Thoracic aorta (tissue), 2 donors: ENCODE measurements around the gene CES2. TPM values are rescaled to one million over a fixed set of nuclear protein-coding genes. Genes with fewer than 3 reads are reported as not detected.
A peak's percentile ranks its signal among the peaks of the same experiment; 100 is the strongest.

Experiments
- ATAC-seq: fragments of 150-250 bp; one replicate; pipeline ENCODE4 v1.8.0; 2017; ENCODE audit warnings: low read depth; ENCODE audit not compliant: insufficient number of reproducible peaks, low FRiP score
- DNase-seq: peaks from one replicate; pipeline ENCODE4 v3.0.0-alpha.2; 2020; ENCODE audit warnings: low spot score
- H3K27ac ChIP-seq, 2 donors: fragments of 200-600 bp; sonication (generic); 1 replicate in 1 of 2; 2 replicates in 1 of 2; pipeline ENCODE4 v1.5.1; 2016; ENCODE audit warnings: mild to moderate bottlenecking in 2 of 2, moderate library complexity in 2 of 2
- H3K27me3 ChIP-seq: fragments of 200-600 bp; sonication (generic); replicated peaks from 2 replicates; pipeline ENCODE4 v1.6.0; 2016; ENCODE audit warnings: mild to moderate bottlenecking; ENCODE audit not compliant: insufficient read depth
- H3K36me3 ChIP-seq: fragments of 200-600 bp; sonication (generic); one replicate; pipeline ENCODE4 v1.5.1; 2016
- H3K4me1 ChIP-seq, 2 donors: fragments of 200-600 bp; sonication (generic); 1 replicate in 1 of 2; 2 replicates in 1 of 2; pipeline versions ENCODE4 v1.5.1 to v1.6.0; 2016; ENCODE audit warnings: low read depth in 2 of 2, mild to moderate bottlenecking in 1 of 2; ENCODE audit not compliant: control insufficient read depth in 1 of 2
- H3K4me3 ChIP-seq: fragments of 200-600 bp; sonication (generic); 2 replicates; pipeline ENCODE4 v1.5.1; 2016; ENCODE audit warnings: mild to moderate bottlenecking
- H3K9me3 ChIP-seq: fragments of 200-600 bp; sonication (generic); 2 replicates; pipeline ENCODE4 v1.5.1; 2016
- CTCF ChIP-seq: fragments of 200-600 bp; sonication (generic); IDR thresholded peaks from one replicate; pipeline ENCODE4 v1.5.1; 2019; ENCODE audit warnings: antibody characterized with exemption
- total RNA-seq, 2 donors: library from RNA; depleted of rRNA; stranded (reverse); fragments of >200 nt; gene quantifications; one replicate each; pipeline versions ENCODE4 v1.1.0 to v1.2.3, GENCODE V29; 2016

The CES2 gene
- total RNA-seq, 2 donors from 2014 or later: 29.8 to 92.7 TPM

GRCh38 chr16:66958857-66959703, 23.8 kb downstream of the CES2 start:
- Histone ChIP-seq H3K27ac (no peak overlapping the region), H3K9me3 (no peaks in the 10 kb centered on the region), H3K36me3 (no peaks in the 10 kb centered on the region), H3K4me1 (no peaks in the 10 kb centered on the region), H3K4me3 (no peak overlapping the region), H3K27me3 (no peaks in the 10 kb centered on the region)
- no peak for DNase-seq
- TF ChIP-seq CTCF: no peak
- no peak for ATAC-seq

- H3K9me3 ChIP-seq: no peaks in the 10 kb centered on the region
- H3K36me3 ChIP-seq: no peaks in the 10 kb centered on the region
- no peaks in the 10 kb centered on the region for H3K27me3 ChIP-seq
- no peak overlapping the region for H3K27ac ChIP-seq
- no peaks in the 10 kb centered on the region for H3K4me1 ChIP-seq
- ATAC-seq (no peak), DNase-seq (no peak)
- TF ChIP-seq CTCF: no peak
- no peak overlapping the region for H3K4me3 ChIP-seq
Observed at GRCh38 chr16:66959704-66960161, 24.4 kb downstream of the CES2 start.

DNA sequence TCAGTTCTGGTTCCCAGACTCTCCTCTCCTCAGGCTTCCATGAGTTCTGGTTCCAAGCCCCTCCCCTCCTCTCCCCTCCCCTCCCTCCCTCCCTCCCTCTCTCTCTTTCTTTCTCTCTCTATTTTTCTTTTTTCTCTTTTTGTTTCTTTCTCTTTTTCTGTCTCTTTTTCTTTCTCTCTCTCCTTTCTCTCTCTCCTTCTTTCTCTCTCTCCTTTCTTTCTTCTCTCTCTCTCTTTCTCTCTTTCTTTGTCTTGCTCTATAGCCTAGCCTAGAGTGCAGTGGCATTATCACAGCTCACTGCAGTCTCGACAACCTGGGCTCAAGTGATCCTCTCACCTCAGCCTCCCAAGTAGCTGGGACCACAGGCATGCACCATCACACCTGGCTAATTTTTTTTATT, 25.0 kb downstream of the CES2 start:
- no peak for ATAC-seq
- H3K4me3 ChIP-seq: no peak overlapping the region
- no peak overlapping the region for H3K27ac ChIP-seq

GRCh38 chr16:66961065-66961744, 25.9 kb downstream of the CES2 start, which contains the start of gene CES3:
Gene CES3, plus strand, starts transcription at chr16:66961266. Its CDS starts 42 bp downstream, at chr16:66961308.
- no peak within 1 kb of the TSS for H3K4me3 ChIP-seq
- H3K27me3 ChIP-seq: no peaks in the 10 kb centered on the region
- no peak within 1 kb of the TSS for H3K27ac ChIP-seq
- no peaks in the 10 kb centered on the region for H3K9me3 ChIP-seq
- no peaks in the 10 kb centered on the region for H3K4me1 ChIP-seq
- peak; percentile 49 for TF ChIP-seq CTCF
- ATAC-seq (no peak), DNase-seq (no peak)
- H3K36me3 ChIP-seq: no peaks in the 10 kb centered on the region

More for the DNA sequence above, 25.0 kb downstream of the CES2 start:
- TF ChIP-seq CTCF: no peak
- H3K9me3 ChIP-seq: no peaks in the 10 kb centered on the region
- H3K27me3 ChIP-seq: no peaks in the 10 kb centered on the region
- DNase-seq: no peak
- H3K4me1 ChIP-seq: no peaks in the 10 kb centered on the region
- H3K36me3 ChIP-seq: no peaks in the 10 kb centered on the region

- H3K27me3 ChIP-seq: no peaks in the 10 kb centered on the region
- no peak overlapping the region for H3K4me3 ChIP-seq
- ATAC-seq (no peak), DNase-seq (no peak)
- no peaks in the 10 kb centered on the region for H3K9me3 ChIP-seq
- no peak overlapping the region for H3K27ac ChIP-seq
- no peaks in the 10 kb centered on the region for H3K36me3 ChIP-seq
- TF ChIP-seq CTCF: no peak
- no peaks in the 10 kb centered on the region for H3K4me1 ChIP-seq
Observed at GRCh38 chr16:66961914-66962313, 26.6 kb downstream of the CES2 start.
